Keratinocyte (primary cell): ENCODE measurements around the gene FUT7.

Source experiments
- CTCF ChIP-seq, 3 experiments: IDR thresholded peaks in 1 of 3; conservative IDR thresholded peaks in 1 of 3; optimal IDR thresholded peaks in 1 of 3; 2 replicates in 2 of 3; 3 replicates in 1 of 3; pipeline versions ENCODE3 to v1.5.1; 2011; ENCODE audit warnings: low read length in 3 of 3, mild to moderate bottlenecking in 3 of 3, moderate library complexity in 2 of 3, control low read depth in 1 of 3, inconsistent platforms in 1 of 3; ENCODE audit not compliant: insufficient read depth in 2 of 3; ENCODE audit errors: extremely low read depth in 1 of 3
- EZH2 ChIP-seq: IDR thresholded peaks from one replicate; pipeline ENCODE4 v1.6.1; 2012; ENCODE audit warnings: inconsistent platforms, mild to moderate bottlenecking, low read length, moderate library complexity

GRCh38 chr9:137025517-137025966 is 6.3 kb downstream of the FUT7 start:
- no peak for TF ChIP-seq EZH2
- peak in 1 of 3 experiments; percentile 18 for TF ChIP-seq CTCF (optimal IDR thresholded peaks at IDR 0.05 in 1 of 3, IDR thresholded peaks at IDR 0.05 in 1 of 3, conservative IDR thresholded peaks at IDR 0.05 in 1 of 3; ENCODE audit: extremely low read depth in 1 of 3, insufficient read depth in 2 of 3, low read length in 3 of 3)
